GM06990 (cell line): Measurements from ENCODE around the gene C2orf69.
A peak's percentile ranks its signal among the peaks of the same experiment; 100 is the strongest.

Experiments
- DNase-seq: peaks from one replicate; pipeline ENCODE4 v3.0.0-alpha.2; 2011; ENCODE audit not compliant: insufficient read length; ENCODE audit errors: extremely low read depth
- H3K27me3 ChIP-seq: replicated peaks from 2 replicates; pipeline ENCODE4 v1.6.0; 2011; ENCODE audit warnings: low read length; ENCODE audit not compliant: control insufficient read depth, insufficient read depth
- H3K36me3 ChIP-seq: 2 replicates; pipeline ENCODE4 v1.5.1; 2011; ENCODE audit warnings: low read length; ENCODE audit not compliant: control insufficient read depth, insufficient read depth
- H3K4me3 ChIP-seq: replicated peaks from 2 replicates; pipeline ENCODE4 v1.5.1; 2011; ENCODE audit warnings: low read depth, mild to moderate bottlenecking, control low read depth, low read length
- CTCF ChIP-seq: IDR thresholded peaks from 2 replicates; pipeline ENCODE4 v1.5.1; 2011; ENCODE audit warnings: low read length, control low read depth, mild to moderate bottlenecking, inconsistent platforms; ENCODE audit not compliant: insufficient read depth, poor library complexity, severe bottlenecking

Gene C2orf69

GRCh38 chr2:199932312-199932855 is 21.3 kb downstream of the C2orf69 start:
- no peak for DNase-seq
- H3K36me3 ChIP-seq: peaks cover 5% of the 10 kb centered on the region
- TF ChIP-seq CTCF: no peak

GRCh38 chr2:199933466-199933865 is 22.4 kb downstream of the C2orf69 start:
- no peak for DNase-seq
- Histone ChIP-seq H3K4me3 (no peak overlapping the region), H3K36me3 (peaks cover 5% of the 10 kb centered on the region), H3K27me3 (no peaks in the 10 kb centered on the region)
- TF ChIP-seq CTCF: no peak

More at GRCh38 chr2:199932312-199932855, 21.3 kb downstream of the C2orf69 start:
- Histone ChIP-seq H3K27me3 (no peaks in the 10 kb centered on the region), H3K4me3 (no peak overlapping the region)

GRCh38 chr2:199936554-199936953 is 25.5 kb downstream of the C2orf69 start:
- Histone ChIP-seq H3K36me3 (peaks cover 7% of the 10 kb centered on the region), H3K4me3 (no peak overlapping the region), H3K27me3 (no peaks in the 10 kb centered on the region)
- no peak for TF ChIP-seq CTCF
- DNase-seq: no peak

- TF ChIP-seq CTCF: peak; percentile 19
- no peak for DNase-seq
- Histone ChIP-seq H3K4me3 (no peak overlapping the region), H3K27me3 (no peaks in the 10 kb centered on the region), H3K36me3 (peaks cover 3% of the 10 kb centered on the region)
Measured at GRCh38 chr2:199940373-199940772, 29.3 kb downstream of the C2orf69 start.

- H3K4me3 ChIP-seq: no peak overlapping the region
- no peak for DNase-seq
- H3K36me3 ChIP-seq: peaks cover 7% of the 10 kb centered on the region
- H3K27me3 ChIP-seq: no peaks in the 10 kb centered on the region
- no peak for TF ChIP-seq CTCF
Measured at GRCh38 chr2:199943373-199943772, 32.3 kb downstream of the C2orf69 start.

GRCh38 chr2:199946196-199946595 is 35.1 kb downstream of the C2orf69 start:
- Histone ChIP-seq H3K27me3 (no peaks in the 10 kb centered on the region), H3K4me3 (no peak overlapping the region), H3K36me3 (peaks cover 6% of the 10 kb centered on the region)
- TF ChIP-seq CTCF: no peak
- no peak for DNase-seq
